Left lobe of liver (tissue), 2 donors: ENCODE results near the gene PRKAR2A. TPM values are rescaled to one million over a fixed set of nuclear protein-coding genes. Genes with fewer than 3 reads are reported as not detected.

Experiments
- ATAC-seq: fragments of 200-7000 bp; cut with Tn5 transposase; one replicate; pipeline ENCODE4 v1.9.1; 2020; ENCODE audit warnings: mild to moderate bottlenecking, moderate library complexity
- DNase-seq: peaks from one replicate; pipeline ENCODE4 v3.0.0-alpha.2; 2020; ENCODE audit warnings: low spot score
- total RNA-seq: library from RNA; stranded (reverse); gene quantifications from one replicate; pipeline ENCODE4 v1.2.1, GENCODE V29; 2021
- donor health status: DM: no; HTN: no; CAD: no; lungs with moderate emphysema.
- donor health status: DM: no; HTN: yes; CAD: no.

Gene PRKAR2A
- total RNA-seq, 1 donor from 2014 or later, result 46.6 TPM

GRCh38 chr3:48696601-48697000 is 151.1 kb downstream of the PRKAR2A start:
- peak; percentile 28 for ATAC-seq
- DNase-seq, result no peak

Other genes starting within 250 kb of the PRKAR2A start
- gene UQCRC1, start 238.2 kb downstream of the PRKAR2A start, total RNA-seq, result 232 TPM
- gene TMEM89, start 226.1 kb downstream of the PRKAR2A start, total RNA-seq, result not detected
- 8.4 TPM for gene SLC26A6, start 212.4 kb downstream of the PRKAR2A start, total RNA-seq
- gene CELSR3, start 185.0 kb downstream of the PRKAR2A start, total RNA-seq, result 0.45 TPM
- 12.0 TPM for gene NCKIPSD, start 162.0 kb downstream of the PRKAR2A start, total RNA-seq
- gene IP6K2, start 130.7 kb downstream of the PRKAR2A start, total RNA-seq, result 31.1 TPM
- gene SLC25A20, start 51.0 kb upstream of the PRKAR2A start, total RNA-seq, result 84.1 TPM
- 41.0 TPM for gene ARIH2, start 71.0 kb upstream of the PRKAR2A start, total RNA-seq
- gene P4HTM, start 142.4 kb upstream of the PRKAR2A start, total RNA-seq, result 13.7 TPM
- gene WDR6, start 159.5 kb upstream of the PRKAR2A start, total RNA-seq, result 79.5 TPM
- 8.6 TPM for gene DALRD3, start 170.7 kb upstream of the PRKAR2A start, total RNA-seq
- gene NDUFAF3, start 174.2 kb upstream of the PRKAR2A start, total RNA-seq, result 44.2 TPM
- gene IMPDH2, start 181.5 kb upstream of the PRKAR2A start, total RNA-seq, result 38.6 TPM
- gene QRICH1, start 246.2 kb upstream of the PRKAR2A start, total RNA-seq, result 33.4 TPM